Activated CD4-positive, CD25-positive, alpha-beta regulatory T cell treated with anti-CD3 and anti-CD28 coated beads, Interleukin-2, amount 50 U/mL, for 72 hours (primary cell): Measurements from ENCODE around the gene FBXL2.
"Not testable (repeated sequence)": the region's sequence is repeated elsewhere in the genome, so short reads cannot be mapped to it uniquely, and the experiment has no call there.

ENCODE experiments used
- DNase-seq: peaks from one replicate; pipeline ENCODE4 v3.0.0; 2021

The FBXL2 gene

DNA sequence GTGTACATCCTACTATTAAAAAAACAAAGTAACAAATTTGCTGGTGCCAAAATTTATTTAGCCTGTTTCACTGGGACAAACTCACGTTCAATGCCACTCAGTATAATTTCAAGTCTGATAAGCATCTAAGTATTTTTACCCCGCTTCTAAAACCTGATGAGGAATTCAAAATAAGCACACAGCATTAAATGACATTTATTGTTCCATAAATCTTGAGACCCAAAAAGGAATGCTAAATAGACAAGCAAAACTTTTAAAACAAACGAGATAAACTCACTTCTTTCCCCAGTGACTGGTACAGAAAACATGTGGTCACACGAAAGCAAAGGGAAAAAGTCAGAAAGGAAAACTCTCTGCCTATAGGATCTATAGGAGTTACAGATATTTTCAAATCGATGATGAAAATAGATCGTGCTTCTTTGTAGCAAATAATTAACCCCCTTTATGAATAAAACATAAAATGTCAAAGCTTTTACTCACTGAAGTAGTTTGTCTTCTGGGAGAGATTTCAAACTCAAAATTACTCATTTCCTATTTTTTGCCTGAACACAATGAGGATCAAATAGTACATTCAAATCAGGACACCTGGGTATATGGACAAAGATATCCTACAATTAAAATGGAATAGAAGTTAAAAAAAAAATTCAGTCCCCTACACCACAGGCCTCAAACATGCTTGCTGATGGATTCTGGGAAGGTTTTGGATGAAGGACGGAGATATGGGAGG is 111.3 kb downstream of the FBXL2 start:
- DNase-seq, result no peak

GRCh38 chr3:33389908-33390307 is 112.7 kb downstream of the FBXL2 start:
- DNase-seq, result no peak

GRCh38 chr3:33391255-33391995 is 114.2 kb downstream of the FBXL2 start:
- DNase-seq, result no peak

- DNase-seq, result no peak
Observed at GRCh38 chr3:33392144-33392543, 114.9 kb downstream of the FBXL2 start.

- no peak for DNase-seq
Observed at GRCh38 chr3:33392703-33393125, 115.5 kb downstream of the FBXL2 start.

- DNase-seq, result no peak
Observed at GRCh38 chr3:33394403-33395054, 117.3 kb downstream of the FBXL2 start.

- no peak for DNase-seq
Observed at GRCh38 chr3:33395900-33396299, 118.7 kb downstream of the FBXL2 start.

GRCh38 chr3:33398410-33398809 is 121.2 kb downstream of the FBXL2 start:
- no peak for DNase-seq

DNA sequence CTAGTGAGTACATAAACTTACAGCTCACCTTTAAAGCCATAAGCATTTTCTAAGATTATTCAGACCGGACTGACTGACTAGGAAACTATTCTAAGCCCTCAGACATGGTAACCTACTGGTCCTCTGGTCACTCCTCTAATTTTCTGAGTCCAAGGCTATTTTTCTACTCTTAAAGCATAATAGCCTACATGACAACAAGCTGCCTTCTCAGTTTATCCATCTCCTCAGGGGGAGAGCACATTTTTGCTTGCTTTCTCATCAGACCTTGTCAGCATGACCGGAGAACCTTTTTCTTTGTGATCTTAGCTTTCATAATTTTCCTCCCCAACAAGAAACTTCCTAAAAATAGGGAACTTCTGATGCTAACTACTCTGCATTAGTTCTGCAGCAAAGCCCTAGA is 124.5 kb downstream of the FBXL2 start:
- DNase-seq, result no peak

DNA sequence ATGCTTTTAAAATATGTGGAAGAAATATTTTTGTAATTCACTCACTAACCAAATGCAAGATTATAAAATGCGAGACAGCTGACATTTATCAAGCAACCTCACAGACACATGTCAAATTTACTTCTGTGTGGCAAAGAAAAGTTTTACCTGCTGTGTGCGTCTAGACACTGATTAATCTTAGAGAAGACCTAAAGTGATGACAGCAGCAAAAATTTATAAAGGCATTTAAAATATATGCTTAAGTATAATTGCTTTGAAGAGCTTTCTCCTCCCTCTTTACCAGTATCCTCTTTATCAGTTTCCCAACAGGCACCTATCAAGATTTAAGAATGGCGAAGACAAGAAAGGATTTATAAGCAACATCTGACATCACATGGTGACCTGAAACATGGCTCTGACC is 125.7 kb downstream of the FBXL2 start:
- DNase-seq, result no peak

- no peak for DNase-seq
Observed at GRCh38 chr3:33403756-33404155, 126.5 kb downstream of the FBXL2 start.

GRCh38 chr3:33410816-33411215 is 133.6 kb downstream of the FBXL2 start:
- DNase-seq, result not testable (repeated sequence)

DNA sequence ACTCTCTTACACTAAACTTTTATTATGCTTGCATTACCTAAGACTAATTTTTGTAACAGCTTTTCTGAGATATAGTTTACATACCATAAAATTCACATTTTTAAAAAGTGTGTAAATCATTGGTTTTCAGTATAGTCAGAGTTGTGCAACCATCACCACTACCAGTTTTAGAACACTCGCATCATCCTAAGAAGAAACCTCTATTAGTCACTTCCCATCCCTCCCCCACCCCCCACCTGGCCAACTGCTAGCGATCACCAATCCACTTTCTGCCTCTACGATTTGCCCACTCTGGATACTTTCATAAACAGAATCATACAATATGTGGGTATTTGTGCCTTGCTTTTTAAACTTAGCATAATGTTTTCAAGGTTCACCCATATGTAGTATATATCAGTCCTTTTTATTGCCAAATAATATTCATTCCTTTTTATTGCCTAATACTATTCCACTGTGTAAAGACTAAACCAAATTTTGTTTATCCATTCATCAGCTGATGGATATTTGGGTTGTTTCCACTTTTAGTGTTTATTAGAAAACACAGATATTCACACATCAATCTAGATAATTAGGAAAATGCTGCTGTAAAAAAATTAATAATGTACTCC is 139.9 kb downstream of the FBXL2 start:
- DNase-seq, result no peak

- DNase-seq, result no peak
Observed at GRCh38 chr3:33419948-33420347, 142.7 kb downstream of the FBXL2 start.

DNA sequence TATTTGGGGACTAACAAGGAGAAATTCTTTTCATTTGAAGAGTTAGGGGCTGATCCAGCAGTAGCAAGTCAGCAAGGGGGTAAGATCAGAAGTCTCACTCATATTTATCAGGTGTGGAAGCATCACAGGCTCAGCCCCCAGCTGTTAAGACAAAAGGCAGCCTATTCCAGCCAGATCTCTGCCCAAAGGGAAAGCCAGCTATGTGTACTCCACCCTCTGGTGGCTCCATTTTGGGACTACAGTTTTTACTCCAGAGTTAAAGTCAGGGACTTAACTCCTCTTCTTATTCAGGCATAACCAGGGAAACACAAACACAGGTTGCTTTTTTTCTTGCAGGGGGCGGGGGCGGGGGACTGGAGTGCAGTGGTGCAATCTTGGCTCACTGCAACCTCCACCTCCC is 143.7 kb downstream of the FBXL2 start:
- no peak for DNase-seq

DNA sequence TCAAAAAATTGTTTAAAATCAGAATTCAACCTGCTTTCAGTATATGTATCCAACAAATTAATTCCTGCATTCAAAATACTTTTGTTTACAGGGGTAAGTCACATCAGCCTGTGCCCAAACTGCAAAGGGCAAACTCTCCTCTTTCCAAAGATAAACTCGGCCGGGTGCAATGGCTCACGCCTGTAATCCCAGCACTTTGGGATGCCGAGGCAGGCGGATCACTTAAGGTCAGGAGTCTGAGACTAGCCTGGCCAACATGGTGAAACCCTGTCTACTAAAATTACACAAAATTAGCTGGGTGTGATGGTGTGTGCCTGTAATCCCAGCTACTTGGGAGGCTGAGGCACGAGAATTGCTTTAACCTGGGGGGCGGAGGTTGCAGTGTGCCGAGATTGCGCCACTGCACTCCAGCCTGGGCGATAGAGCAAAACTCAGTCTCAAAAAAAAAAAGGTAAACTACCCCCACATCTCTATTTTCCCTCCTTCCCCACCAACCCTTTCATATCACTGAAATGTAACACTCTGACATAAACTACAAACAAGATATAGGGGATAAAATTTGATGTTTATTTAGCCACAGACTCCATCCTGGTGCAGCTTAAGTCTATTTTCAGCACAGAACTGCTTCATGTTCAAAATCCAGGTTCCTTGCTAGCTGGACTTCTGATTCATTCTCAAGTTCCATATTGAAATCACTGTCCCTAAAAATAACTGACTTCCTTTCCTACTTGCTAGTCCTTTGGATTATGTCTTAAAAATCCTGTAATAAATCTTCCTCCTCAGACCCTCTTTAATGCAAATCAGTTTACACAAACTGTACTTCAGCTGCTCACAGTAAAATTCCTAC is 147.6 kb downstream of the FBXL2 start:
- no peak for DNase-seq

- no peak for DNase-seq
Observed at GRCh38 chr3:33425453-33425852, 148.2 kb downstream of the FBXL2 start.

DNA sequence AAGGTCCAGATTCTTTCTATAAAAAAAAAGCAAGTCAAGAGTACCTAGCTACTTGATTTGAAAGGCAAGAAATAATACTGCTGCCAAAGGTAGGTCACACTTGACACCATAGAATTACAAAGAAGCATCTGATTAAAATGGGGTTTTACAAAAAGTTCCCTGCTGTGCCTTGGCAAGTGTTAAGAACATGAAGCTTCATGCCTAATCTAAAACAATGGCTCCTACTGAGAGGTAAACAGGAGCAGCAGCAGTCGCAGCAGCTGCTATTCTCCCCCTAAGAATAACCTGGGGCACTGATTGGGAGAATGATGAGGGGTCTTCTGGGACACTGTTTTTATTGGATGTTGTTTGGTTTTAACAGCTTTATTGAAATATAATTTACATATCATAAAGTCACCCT is 148.8 kb downstream of the FBXL2 start:
- DNase-seq, result no peak

- DNase-seq, result no peak
Observed at GRCh38 chr3:33426630-33427317, 149.5 kb downstream of the FBXL2 start.

DNA sequence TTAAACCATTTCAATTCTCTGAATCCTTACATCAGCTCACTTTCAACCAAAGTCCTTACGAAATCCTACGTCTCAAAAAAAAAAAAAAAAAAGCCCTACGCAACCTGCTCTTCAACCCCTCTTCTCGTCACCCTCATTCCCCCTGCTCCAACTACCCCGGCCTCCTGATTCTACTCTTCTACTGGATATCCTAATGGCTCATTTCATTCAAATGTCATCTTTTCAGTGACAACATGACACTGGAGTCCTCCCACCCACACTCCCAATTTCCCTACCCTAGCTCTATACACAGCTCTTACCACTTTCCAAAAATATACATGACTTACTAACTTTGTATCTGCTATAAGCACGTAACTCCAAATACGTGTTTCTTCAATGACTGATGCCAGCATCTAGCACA is 151.5 kb downstream of the FBXL2 start:
- DNase-seq, result no peak

DNA sequence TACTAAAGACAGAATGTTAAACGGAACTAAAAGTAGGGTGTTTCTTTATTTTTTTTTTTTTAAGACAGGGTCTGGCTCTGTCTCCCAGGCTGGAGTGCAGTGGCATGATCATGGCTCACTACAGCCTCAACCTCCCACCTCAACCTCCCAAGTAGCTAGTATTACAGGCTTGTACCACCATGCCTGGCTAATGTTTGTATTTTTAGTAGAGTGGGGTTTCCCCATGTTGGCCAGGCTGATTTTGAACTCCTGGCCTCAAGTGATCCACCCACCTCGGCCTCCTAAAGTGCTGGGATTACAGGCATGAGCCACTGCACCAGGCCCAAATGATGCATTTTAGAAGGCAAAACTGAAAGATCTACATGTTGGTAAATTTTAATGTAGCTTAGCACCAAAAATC is 152.1 kb downstream of the FBXL2 start:
- not testable (repeated sequence) for DNase-seq

DNA sequence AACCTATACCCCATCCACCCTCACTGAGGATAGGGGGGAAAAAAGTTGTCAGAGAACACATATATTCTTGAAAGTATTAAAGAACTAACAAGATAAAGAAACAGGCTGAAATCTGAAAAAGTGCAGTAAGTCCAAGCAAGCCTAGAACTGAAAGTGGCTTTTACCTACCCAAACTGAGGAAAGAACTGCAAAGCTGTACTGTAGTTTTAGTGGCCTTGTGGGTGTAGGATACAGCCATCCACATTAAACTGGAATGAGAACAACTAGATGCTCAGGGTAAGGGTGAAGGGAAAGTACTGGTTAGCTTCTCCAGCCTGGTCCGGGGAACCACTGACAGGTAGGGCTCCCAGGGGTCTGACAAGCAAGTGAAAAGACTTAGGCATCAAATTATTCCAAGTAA is 152.8 kb downstream of the FBXL2 start:
- DNase-seq, result no peak
